GM12864 (cell line): ENCODE results near the gene DDX59.

Experiments used
- DNase-seq: peaks from one replicate; pipeline ENCODE4 v3.0.0-alpha.2; 2011; ENCODE audit warnings: low read depth
- H3K4me3 ChIP-seq: 2 replicates; pipeline ENCODE4 v1.5.1; 2011; ENCODE audit warnings: mild to moderate bottlenecking, low read depth, low read length, control low read depth
- TF ChIP-seq, protein P1 (sequence below): IDR thresholded peaks from 2 replicates; pipeline ENCODE4 v1.5.1; 2011; ENCODE audit warnings: low read depth, mild to moderate bottlenecking, moderate library complexity, low read length, control low read depth, inconsistent platforms; ENCODE audit errors: missing control alignments

Gene DDX59

DNA sequence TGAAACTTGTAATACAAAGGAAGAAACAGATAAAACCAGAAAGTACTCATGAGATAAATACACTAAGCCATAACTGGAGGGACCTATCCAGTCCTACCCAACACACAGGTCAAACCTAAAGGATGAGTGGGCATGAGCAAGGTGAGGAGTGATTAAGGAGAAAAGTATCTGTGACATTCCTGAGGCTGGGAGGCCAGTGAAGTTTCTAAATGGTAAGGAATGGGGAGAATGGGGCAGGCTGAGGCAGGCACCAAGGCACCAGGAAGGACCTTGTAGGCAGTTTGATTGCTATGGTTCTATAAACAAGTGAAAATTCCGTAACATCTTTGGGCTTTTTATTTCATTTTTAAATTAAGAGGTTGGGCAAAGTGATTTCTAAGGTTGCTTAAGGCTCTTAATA is 10.4 kb downstream of the DDX59 start:
- TF ChIP-seq, protein P1, sequence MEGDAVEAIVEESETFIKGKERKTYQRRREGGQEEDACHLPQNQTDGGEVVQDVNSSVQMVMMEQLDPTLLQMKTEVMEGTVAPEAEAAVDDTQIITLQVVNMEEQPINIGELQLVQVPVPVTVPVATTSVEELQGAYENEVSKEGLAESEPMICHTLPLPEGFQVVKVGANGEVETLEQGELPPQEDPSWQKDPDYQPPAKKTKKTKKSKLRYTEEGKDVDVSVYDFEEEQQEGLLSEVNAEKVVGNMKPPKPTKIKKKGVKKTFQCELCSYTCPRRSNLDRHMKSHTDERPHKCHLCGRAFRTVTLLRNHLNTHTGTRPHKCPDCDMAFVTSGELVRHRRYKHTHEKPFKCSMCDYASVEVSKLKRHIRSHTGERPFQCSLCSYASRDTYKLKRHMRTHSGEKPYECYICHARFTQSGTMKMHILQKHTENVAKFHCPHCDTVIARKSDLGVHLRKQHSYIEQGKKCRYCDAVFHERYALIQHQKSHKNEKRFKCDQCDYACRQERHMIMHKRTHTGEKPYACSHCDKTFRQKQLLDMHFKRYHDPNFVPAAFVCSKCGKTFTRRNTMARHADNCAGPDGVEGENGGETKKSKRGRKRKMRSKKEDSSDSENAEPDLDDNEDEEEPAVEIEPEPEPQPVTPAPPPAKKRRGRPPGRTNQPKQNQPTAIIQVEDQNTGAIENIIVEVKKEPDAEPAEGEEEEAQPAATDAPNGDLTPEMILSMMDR: no peak
- no peak for DNase-seq
- H3K4me3 ChIP-seq: no peak overlapping the region

DNA sequence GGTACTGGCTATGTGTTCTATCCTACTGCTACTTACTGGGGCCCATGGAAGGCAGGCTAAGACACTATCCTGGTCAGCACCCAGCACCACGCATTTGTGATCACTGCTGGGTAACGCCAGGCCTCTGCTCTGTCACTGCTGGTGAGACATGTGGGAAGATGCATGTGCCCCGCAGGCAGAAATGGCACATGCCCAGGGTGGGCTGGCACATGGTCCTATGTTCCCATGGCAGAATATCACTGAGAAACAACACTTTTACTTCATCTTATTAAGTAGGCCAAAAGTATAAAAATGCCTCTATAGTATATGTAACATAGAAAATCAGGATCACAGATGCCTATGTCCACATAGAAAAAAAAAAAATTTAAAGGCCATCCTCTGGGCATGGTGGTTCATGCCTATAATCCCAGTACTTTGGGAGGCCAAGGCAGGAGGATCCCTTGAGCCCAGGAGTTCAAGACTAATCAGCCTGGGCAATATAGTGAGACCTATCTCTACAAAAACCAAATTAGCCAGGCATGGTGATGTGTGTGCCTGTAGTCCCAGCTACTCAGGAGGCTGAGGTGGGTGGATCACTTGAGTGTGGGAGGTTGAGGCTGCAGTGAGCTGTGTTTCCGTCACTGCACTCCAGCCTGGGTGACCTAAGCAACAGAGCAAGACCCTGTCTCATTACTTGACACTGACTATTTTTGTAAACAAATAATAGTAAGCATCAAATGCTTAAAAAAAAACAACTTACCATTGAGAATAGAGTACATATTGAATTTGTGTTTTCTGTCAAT is 11.5 kb downstream of the DDX59 start:
- no peak overlapping the region for H3K4me3 ChIP-seq
- TF ChIP-seq, protein P1: no peak
- DNase-seq: no peak

DNA sequence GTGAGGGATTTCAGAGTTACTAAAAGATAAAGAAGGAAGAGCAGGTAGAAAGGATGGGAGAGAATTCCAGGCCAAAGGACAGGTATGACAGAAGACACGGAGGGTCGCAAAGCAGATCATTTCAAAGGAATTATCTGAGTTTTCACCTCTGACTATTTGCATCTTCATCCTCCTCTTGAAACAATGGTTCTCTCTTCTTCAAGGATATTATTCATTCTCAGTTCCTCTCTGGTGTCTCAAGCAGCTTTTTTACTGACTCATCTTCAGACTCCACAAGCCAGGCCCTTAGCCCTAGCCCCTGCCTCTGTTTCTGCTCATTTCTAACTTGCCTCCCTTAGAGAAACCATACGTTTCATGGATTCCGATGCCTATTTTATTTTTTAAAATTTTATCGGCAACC is 15.0 kb downstream of the DDX59 start:
- TF ChIP-seq, protein P1: no peak
- DNase-seq: peak; percentile 49
- no peak overlapping the region for H3K4me3 ChIP-seq

DNA sequence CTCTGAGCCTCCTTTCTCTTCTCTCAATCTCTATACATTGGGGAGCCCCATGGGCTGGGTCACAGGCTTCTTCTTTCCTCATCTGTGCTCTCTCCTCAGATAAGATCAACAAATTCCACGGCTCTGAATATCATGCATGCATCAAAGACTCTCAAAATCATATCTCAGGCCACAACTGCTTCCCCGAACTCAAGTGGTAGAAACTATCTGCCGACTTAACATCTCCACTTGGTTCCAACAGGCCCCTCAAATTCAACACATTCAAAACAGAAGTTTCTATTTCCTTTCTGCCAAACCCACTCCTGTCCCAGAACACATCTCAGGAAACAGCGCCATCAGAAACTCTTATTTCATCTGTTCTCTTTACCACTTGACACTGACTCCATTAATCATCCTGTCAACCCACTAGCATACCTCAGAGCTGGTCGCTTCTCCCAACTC is 16.7 kb downstream of the DDX59 start:
- no peak overlapping the region for H3K4me3 ChIP-seq
- DNase-seq: peak; percentile 27
- TF ChIP-seq, protein P1: no peak

DNA sequence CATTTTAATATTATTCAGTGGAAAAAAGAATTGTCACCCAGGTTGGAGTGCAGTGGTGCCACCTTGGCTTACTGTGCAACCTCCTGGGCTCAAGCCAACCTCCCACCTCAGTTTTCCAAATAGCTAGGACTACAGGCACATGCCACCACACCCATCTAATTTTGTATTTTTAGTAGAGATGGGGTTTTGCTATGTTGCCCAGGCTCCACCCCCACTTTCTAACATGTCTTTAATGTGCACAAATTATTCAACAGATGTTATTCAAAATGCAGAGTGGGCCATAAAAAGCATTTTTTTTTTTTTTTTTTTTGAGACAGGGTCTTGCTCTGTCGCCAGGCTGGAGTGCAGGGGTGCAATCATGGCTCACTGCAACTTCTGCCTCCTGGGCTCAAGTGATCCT is 17.3 kb downstream of the DDX59 start:
- no peak for DNase-seq
- TF ChIP-seq, protein P1: no peak
- no peak overlapping the region for H3K4me3 ChIP-seq

GRCh38 chr1:200646515-200646914 is 23.2 kb downstream of the DDX59 start:
- DNase-seq: no peak
- no peak overlapping the region; the same call in 1 of the 2 replicates for H3K4me3 ChIP-seq
- TF ChIP-seq, protein P1: no peak

DNA sequence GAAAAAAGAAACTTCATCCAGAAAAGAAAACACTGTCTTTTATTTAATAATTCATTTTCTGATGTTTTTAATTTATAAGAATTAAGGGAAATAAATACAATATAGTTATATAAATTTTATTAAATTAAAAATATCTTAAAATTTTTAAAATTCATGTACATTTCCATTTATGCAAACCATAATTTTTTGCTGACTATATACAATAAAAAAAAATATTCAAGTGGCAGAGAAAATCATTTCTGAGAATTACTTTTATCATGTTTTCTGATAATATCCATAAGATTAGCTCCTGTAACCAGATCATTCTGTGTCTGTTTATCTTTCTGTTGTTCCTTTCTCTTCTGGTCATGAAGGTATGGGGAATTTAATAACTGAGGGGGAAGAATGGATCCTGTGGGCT is 25.7 kb downstream of the DDX59 start:
- no peak for DNase-seq
- H3K4me3 ChIP-seq: no peak overlapping the region
- TF ChIP-seq, protein P1: no peak
